HepG2 (cell line): ENCODE measurements around the gene ALKBH5.

Experiments
- CTCF ChIP-seq: sonication (generic); formaldehyde crosslinking; IDR thresholded peaks from 2 replicates; pipeline ENCODE4 v1.5.0; 2020; ENCODE audit warnings: mild to moderate bottlenecking, missing genetic modification reagents, moderate library complexity
- POLR2AphosphoS5 ChIP-seq: IDR thresholded peaks from 2 replicates; pipeline ENCODE4 v1.6.1; 2012; ENCODE audit warnings: low read depth, low read length
- RFX3 ChIP-seq: IDR thresholded peaks from 2 replicates; pipeline ENCODE4 v1.6.1; 2016; ENCODE audit warnings: missing biosample characterization, missing genetic modification reagents
- TARDBP ChIP-seq: sonication (generic); formaldehyde crosslinking; IDR thresholded peaks from 2 replicates; pipeline ENCODE4 v1.8.0; 2022; ENCODE audit warnings: mild to moderate bottlenecking, missing genetic modification reagents

- no peak for TF ChIP-seq CTCF (CRISPR knock-in tag)
- TF ChIP-seq RFX3 (CRISPR knock-in tag) = no peak
- no peak for TF ChIP-seq TARDBP
- no peak for TF ChIP-seq POLR2AphosphoS5
These were observed 45.6 kb downstream of the ALKBH5 start for GRCh38 chr17:18229254-18229653.
